OCI-LY3 (cell line): ENCODE results near the gene CFAP97D2.
"Not testable (repeated sequence)": the region's sequence is repeated elsewhere in the genome, so short reads cannot be mapped to it uniquely, and the experiment has no call there.

Experiments used
- H2AFZ ChIP-seq: fragments of 200-600, 300-600 bp; shearing (Covaris generic); 2 replicates; pipeline ENCODE4 v1.6.0; 2014; ENCODE audit warnings: antibody characterized with exemption, low read depth, low read length
- H3K27ac ChIP-seq: fragments of 200-600, 300-600 bp; sonication (generic); 2 replicates; pipeline ENCODE4 v1.5.1; 2014; ENCODE audit warnings: mild to moderate bottlenecking, low read length, moderate library complexity, mixed read lengths
- H3K27me3 ChIP-seq: fragments of 200-600, 300-600 bp; sonication (generic); 2 replicates; pipeline ENCODE4 v1.6.1; 2014; ENCODE audit warnings: low read depth, low read length, mixed read lengths
- H3K36me3 ChIP-seq: fragments of 200-600, 300-600 bp; sonication (generic); replicated peaks from 2 replicates; pipeline ENCODE3; 2014; ENCODE audit warnings: low read depth, low read length, mixed read lengths
- H3K4me1 ChIP-seq: fragments of 300-600, 200-600 bp; sonication (generic); 2 replicates; pipeline ENCODE4 v1.6.1; 2014; ENCODE audit warnings: low read length, mixed read lengths
- H3K4me2 ChIP-seq: fragments of 200-600, 300-600 bp; sonication (generic); 2 replicates; pipeline ENCODE4 v1.6.1; 2014; ENCODE audit warnings: low read length, mixed read lengths
- H3K4me3 ChIP-seq: fragments of 300-600, 200-600 bp; sonication (generic); 2 replicates; pipeline ENCODE4 v1.5.1; 2014; ENCODE audit warnings: antibody characterized with exemption, mild to moderate bottlenecking, low read length, moderate library complexity
- H3K79me2 ChIP-seq: fragments of 300-600, 200-600 bp; shearing (Covaris generic); 2 replicates; pipeline ENCODE4 v1.6.1; 2014; ENCODE audit warnings: mild to moderate bottlenecking, low read length, mixed read lengths
- H3K9ac ChIP-seq: fragments of 300-600, 200-600 bp; shearing (Covaris generic); 2 replicates; pipeline ENCODE4 v1.6.0; 2014; ENCODE audit warnings: mild to moderate bottlenecking, low read length, moderate library complexity
- H3K9me3 ChIP-seq: fragments of 200-600, 300-600 bp; shearing (Covaris generic); 2 replicates; pipeline ENCODE4 v1.6.1; 2014; ENCODE audit warnings: low read length, mixed read lengths; ENCODE audit not compliant: insufficient read depth
- H4K20me1 ChIP-seq: fragments of 200-600, 300-600 bp; sonication (generic); 2 replicates; pipeline ENCODE4 v1.6.1; 2016; ENCODE audit warnings: low read length, mixed read lengths; ENCODE audit not compliant: insufficient read depth
- CTCF ChIP-seq: fragments of 200-600, 300-600 bp; sonication (generic); IDR thresholded peaks from 2 replicates; pipeline ENCODE4 v1.5.1; 2014; ENCODE audit warnings: antibody characterized with exemption, low read length, low read depth
- EZH2phosphoT487 ChIP-seq: fragments of 200-600 bp; shearing (Covaris generic); IDR thresholded peaks from 2 replicates; pipeline ENCODE4 v1.6.1; 2018; ENCODE audit warnings: antibody characterized with exemption, mixed run types, low read depth

Gene CFAP97D2

GRCh38 chr13:114131583-114132418 is 47.3 kb upstream of the CFAP97D2 start:
- H3K9me3 ChIP-seq: no peaks in the 10 kb centered on the region
- H2AFZ ChIP-seq: peak overlapping the region; percentile 80; the same call in 1 of the 2 replicates
- peak overlapping the region; percentile 26; the same call in 1 of the 2 replicates for H3K9ac ChIP-seq
- no peak for TF ChIP-seq CTCF
- TF ChIP-seq EZH2phosphoT487: no peak
- peaks cover 19% of the 10 kb centered on the region for H3K4me1 ChIP-seq
- 0 out of 2 replicates have a peak, but pooled peaks cover 4% of the 10 kb centered on the region for H4K20me1 ChIP-seq
- H3K27ac ChIP-seq: no peak overlapping the region
- H3K36me3 ChIP-seq: no peaks in the 10 kb centered on the region
- peak overlapping the region; percentile 73 for H3K4me3 ChIP-seq
- H3K4me2 ChIP-seq: peak overlapping the region; percentile 79
- no peaks in the 10 kb centered on the region for H3K79me2 ChIP-seq
- H3K27me3 ChIP-seq: peaks cover 30% of the 10 kb centered on the region

GRCh38 chr13:114132419-114133121 is 46.5 kb upstream of the CFAP97D2 start, which contains the start of gene RASA3:
Gene RASA3, minus strand, starts transcription at chr13:114132623. Its CDS starts 134 bp downstream, at chr13:114132489.
- H3K4me2 ChIP-seq: peak within 1 kb of the TSS; percentile 79
- H3K9ac ChIP-seq: peak within 1 kb of the TSS; percentile 26; the same call in 1 of the 2 replicates
- TF ChIP-seq EZH2phosphoT487: no peak
- no peak for TF ChIP-seq CTCF
- H3K9me3 ChIP-seq: no peaks in the 10 kb centered on the region
- 0 out of 2 replicates have a peak, but pooled peaks cover 4% of the 10 kb centered on the region for H4K20me1 ChIP-seq
- peak within 1 kb of the TSS; percentile 80; the same call in 1 of the 2 replicates for H2AFZ ChIP-seq
- H3K4me3 ChIP-seq: peak within 1 kb of the TSS; percentile 73
- H3K36me3 ChIP-seq: no peaks in the 10 kb centered on the region
- H3K79me2 ChIP-seq: no peaks in the 10 kb centered on the region
- no peak within 1 kb of the TSS for H3K27ac ChIP-seq
- peaks cover 19% of the 10 kb centered on the region for H3K4me1 ChIP-seq
- H3K27me3 ChIP-seq: peaks cover 30% of the 10 kb centered on the region

- not testable (repeated sequence) for H3K9me3 ChIP-seq, H3K4me3 ChIP-seq, H3K4me2 ChIP-seq, H3K27ac ChIP-seq, H2AFZ ChIP-seq, H4K20me1 ChIP-seq, H3K79me2 ChIP-seq, H3K36me3 ChIP-seq, H3K9ac ChIP-seq
- Histone ChIP-seq H3K4me1 (peaks cover 19% of the 10 kb centered on the region), H3K27me3 (peaks cover 30% of the 10 kb centered on the region)
These were observed 45.9 kb upstream of the CFAP97D2 start for GRCh38 chr13:114133126-114133525.

- H3K79me2 ChIP-seq, H3K4me2 ChIP-seq, H4K20me1 ChIP-seq, H3K9ac ChIP-seq, H3K4me3 ChIP-seq, H3K27ac ChIP-seq, H2AFZ ChIP-seq, H3K9me3 ChIP-seq, H3K36me3 ChIP-seq: not testable (repeated sequence)
- peaks cover 19% of the 10 kb centered on the region for H3K4me1 ChIP-seq
- peaks cover 30% of the 10 kb centered on the region for H3K27me3 ChIP-seq
These were observed 45.5 kb upstream of the CFAP97D2 start for GRCh38 chr13:114133552-114133951.
